GM12892 (cell line): Measurements from ENCODE around the gene PLEKHM3.

Experiments used
- DNase-seq: peaks from one replicate; pipeline ENCODE4 v3.0.0; 2011; ENCODE audit not compliant: insufficient read length
- FAIRE-seq: peaks from 2 replicates; lab custom pipeline; 2011; peaks lifted over from hg19 to GRCh38; lab: Jason Lieb, UNC
- POLR2A ChIP-seq: IDR thresholded peaks from 2 replicates; pipeline ENCODE4 v1.6.1; 2011; ENCODE audit warnings: low read depth, low read length, control low read depth
- POLR2AphosphoS5 ChIP-seq: IDR thresholded peaks from 2 replicates; pipeline ENCODE4 v1.6.1; 2011; ENCODE audit warnings: low read depth, low read length, control low read depth
- TAF1 ChIP-seq: IDR thresholded peaks from 2 replicates; pipeline ENCODE4 v1.6.1; 2011; ENCODE audit warnings: low read depth, mild to moderate bottlenecking, control low read depth, low read length, borderline replicate concordance

PLEKHM3 gene

GRCh38 chr2:207937823-207938222 lies 87.5 kb downstream of the PLEKHM3 start:
- DNase-seq, result no peak
- no peak for FAIRE-seq
- TF ChIP-seq POLR2AphosphoS5, result no peak
- no peak for TF ChIP-seq POLR2A
- no peak for TF ChIP-seq TAF1

DNA sequence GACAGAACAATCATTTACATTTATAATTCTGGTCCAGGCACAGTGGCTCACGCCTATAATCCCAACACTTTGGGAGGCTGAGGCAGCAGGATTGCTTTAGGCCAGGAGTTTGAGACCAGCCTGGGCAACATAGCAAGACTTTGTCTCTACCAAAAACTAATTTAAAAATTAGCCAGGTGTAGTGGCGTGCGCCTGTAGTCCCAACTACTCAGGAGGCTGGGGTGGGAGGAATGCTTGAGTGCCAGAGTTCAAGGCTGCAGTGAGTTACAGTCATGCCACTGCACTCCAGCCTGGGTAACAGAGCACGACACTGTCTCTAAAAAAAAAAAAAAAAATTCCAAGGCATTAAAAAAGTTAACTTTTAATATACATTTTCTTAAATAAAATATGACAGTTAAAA lies 88.1 kb downstream of the PLEKHM3 start:
- FAIRE-seq (no peak), DNase-seq (no peak)
- TF ChIP-seq POLR2AphosphoS5, result no peak
- TF ChIP-seq TAF1, result no peak
- no peak for TF ChIP-seq POLR2A

DNA sequence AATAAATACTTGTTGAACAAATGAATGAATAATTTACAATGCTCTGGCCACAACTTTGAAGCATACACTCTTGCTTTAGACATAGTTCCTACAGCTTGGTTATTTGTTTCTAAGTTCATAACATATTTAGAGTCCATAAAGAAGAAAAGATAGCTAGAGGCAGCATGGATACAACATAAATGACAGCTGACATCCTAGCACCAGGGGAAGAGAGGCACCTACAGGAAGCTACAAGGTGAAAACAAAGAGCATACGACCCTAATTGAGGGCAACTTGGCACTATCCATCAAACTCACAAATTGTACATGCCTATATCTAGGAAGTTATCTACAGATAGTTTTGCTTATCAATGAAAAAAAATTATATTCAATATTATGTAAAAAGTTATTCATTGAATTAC lies 88.9 kb downstream of the PLEKHM3 start:
- no peak for FAIRE-seq
- no peak for DNase-seq
- TF ChIP-seq POLR2A, result no peak
- no peak for TF ChIP-seq TAF1
- no peak for TF ChIP-seq POLR2AphosphoS5

DNA sequence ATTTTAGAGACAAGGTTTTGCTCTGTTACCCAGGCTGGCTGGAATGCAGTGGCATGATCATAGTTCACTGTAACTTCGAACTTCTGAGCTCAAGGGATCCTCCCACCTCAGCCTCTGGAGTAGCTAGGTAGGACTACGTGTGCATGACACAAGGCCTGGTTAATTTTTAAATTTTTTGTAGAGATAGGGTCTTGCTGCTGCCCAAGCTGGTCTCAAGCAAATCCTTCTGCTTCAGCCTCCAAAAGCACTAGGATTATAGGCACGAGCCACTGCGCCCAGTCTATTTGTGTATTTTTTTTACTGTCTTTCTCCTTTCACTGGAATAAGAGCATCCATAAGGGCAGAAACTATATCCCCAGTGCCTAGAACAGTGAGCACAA lies 89.3 kb downstream of the PLEKHM3 start:
- no peak for DNase-seq
- FAIRE-seq, result no peak
- TF ChIP-seq POLR2A (no peak), TAF1 (no peak), POLR2AphosphoS5 (no peak)

DNA sequence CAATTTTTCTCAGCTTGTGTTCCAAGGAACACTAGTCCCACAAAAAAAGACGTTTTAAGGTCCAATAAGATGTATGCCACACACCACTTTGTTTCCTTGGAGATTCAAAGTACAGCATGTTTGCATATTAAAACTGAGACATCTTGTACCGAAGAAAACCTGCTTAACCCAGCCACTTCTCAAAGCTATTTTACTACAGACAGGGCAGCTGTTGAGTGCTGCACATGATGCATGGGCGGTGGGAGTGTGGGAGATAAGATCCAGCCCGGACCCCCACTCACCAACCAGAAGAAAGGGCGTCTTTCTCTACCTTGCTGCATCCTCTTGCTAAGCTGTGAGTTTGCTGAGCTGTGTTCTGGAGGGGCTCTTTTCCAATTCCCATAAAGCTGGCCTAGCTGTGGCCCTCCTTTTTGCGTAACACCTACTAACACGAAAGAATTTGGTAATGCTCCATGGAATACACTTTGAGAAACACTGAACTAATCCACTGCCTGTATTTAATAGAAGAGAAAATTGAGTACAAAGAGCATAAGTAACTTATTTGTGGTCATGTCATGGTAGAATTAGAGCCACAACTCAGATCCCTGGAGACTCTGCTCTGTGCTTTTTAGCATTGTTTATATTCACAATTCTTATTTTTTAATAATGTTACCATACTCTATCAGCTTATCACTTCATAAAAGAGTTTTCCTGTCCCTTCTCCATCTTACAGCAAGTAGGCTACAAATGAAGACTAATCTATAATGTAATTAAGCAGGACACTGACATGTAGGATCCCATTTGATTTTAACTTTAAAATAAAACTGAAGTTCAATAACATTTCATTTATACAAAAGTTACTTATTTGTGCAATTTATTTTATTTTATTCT lies 90.0 kb downstream of the PLEKHM3 start:
- no peak for TF ChIP-seq TAF1
- no peak for TF ChIP-seq POLR2AphosphoS5
- no peak for TF ChIP-seq POLR2A
- DNase-seq, result no peak
- no peak for FAIRE-seq

DNA sequence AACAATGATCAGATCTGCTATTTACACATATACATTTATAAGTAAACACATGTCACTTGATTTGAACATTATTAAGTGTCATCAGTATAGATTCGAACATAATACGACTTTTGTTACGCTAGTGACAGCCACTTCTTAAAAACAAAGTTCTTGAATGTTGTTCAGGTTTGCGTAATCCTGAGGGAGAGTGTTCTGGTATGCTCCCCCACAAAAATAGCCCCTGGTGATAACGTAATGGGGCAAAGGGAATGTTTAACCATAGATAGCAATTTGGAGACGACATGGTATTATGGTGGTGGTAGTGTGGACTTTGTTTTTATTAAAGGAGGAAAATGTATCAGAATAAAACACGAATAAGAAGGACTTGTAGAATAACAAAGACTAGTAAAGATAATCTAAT lies 90.6 kb downstream of the PLEKHM3 start:
- TF ChIP-seq POLR2AphosphoS5, result no peak
- no peak for TF ChIP-seq POLR2A
- TF ChIP-seq TAF1, result no peak
- DNase-seq, result no peak
- FAIRE-seq, result no peak

DNA sequence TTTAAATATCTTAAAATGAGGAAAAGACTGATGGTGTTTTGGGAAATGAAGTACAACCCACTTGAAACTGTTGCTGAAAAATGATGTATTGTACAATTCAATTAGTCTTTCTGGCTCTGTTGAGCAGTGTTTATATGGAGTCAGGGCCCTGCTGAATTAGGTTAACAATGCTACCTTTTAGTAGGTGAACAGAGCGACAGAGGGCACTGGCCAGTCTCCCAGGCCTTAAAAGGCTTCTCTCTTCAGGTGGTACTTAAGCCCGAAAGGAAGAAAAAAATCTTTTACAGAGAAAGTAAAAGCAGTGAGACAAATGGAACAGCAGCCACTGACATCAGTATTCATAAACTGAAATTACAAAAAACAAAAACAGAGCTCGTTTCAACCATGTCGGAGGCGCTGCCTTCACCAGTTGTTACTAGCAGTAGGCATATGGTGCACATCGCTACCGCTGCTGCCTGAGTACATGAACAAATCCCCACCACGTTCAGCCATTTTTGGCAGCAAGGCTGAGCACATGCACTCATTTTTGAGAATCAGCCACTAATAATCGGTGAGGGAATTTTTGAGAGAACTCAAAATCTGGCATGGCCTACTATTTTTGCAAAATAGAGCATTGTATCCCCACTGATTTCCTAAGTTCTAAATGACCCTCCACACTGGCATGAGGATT lies 91.8 kb downstream of the PLEKHM3 start:
- no peak for DNase-seq
- no peak for TF ChIP-seq POLR2AphosphoS5
- TF ChIP-seq POLR2A, result no peak
- no peak for TF ChIP-seq TAF1
- FAIRE-seq, result no peak

- TF ChIP-seq POLR2A, result no peak
- no peak for TF ChIP-seq POLR2AphosphoS5
- no peak for TF ChIP-seq TAF1
- FAIRE-seq, result no peak
These were observed 93.2 kb downstream of the PLEKHM3 start for GRCh38 chr2:207932106-207932505.

DNA sequence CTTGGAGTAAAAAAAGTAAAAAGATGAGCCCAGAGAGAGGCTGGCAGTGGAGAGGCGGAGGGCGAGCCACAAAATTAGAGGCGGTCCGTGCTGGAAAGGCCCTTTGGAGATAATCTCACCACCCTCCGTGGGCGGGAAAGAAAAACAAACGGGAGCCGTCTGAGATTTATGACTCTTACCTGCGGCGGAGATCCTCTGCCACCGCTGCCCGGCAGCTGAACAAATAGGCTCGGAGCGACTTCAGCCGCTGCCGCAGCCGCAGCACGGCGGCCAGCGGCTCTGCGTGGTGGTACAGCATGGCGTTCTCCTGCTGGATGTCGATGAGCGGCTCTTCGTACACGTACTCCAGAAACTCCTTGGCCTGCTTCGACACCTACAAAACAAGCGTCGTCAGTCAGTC lies 94.6 kb downstream of the PLEKHM3 start:
- no peak for FAIRE-seq
- TF ChIP-seq TAF1 (no peak), POLR2A (no peak), POLR2AphosphoS5 (no peak)
- no peak for DNase-seq

More at GRCh38 chr2:207932106-207932505, 93.2 kb downstream of the PLEKHM3 start:
- DNase-seq, result no peak

GRCh38 chr2:207929923-207930322 lies 95.4 kb downstream of the PLEKHM3 start:
- FAIRE-seq (no peak), DNase-seq (no peak)
- TF ChIP-seq POLR2A, result no peak
- TF ChIP-seq POLR2AphosphoS5, result no peak
- no peak for TF ChIP-seq TAF1

GRCh38 chr2:207928079-207928478 lies 97.2 kb downstream of the PLEKHM3 start:
- FAIRE-seq, result no peak
- no peak for DNase-seq
- TF ChIP-seq POLR2AphosphoS5 (no peak), TAF1 (no peak), POLR2A (no peak)

GRCh38 chr2:207926989-207927300 lies 98.4 kb downstream of the PLEKHM3 start:
- FAIRE-seq (no peak), DNase-seq (no peak)
- TF ChIP-seq TAF1, result no peak
- TF ChIP-seq POLR2A, result no peak
- no peak for TF ChIP-seq POLR2AphosphoS5
